IPS-18a (cell line): Measurements from ENCODE around the gene NAP1L4.
A peak's percentile ranks its signal among the peaks of the same experiment; 100 is the strongest.

Experiments
- H3K27ac ChIP-seq: one replicate; pipeline ENCODE4 v1.5.1; 2013; ENCODE audit warnings: low read length
- H3K27me3 ChIP-seq: one replicate; pipeline ENCODE4 v1.6.1; 2013; ENCODE audit warnings: mild to moderate bottlenecking, low read length; ENCODE audit not compliant: control insufficient read depth, insufficient read depth
- H3K36me3 ChIP-seq: one replicate; pipeline ENCODE4 v1.6.1; 2013; ENCODE audit warnings: low read depth, low read length; ENCODE audit not compliant: control insufficient read depth
- H3K4me1 ChIP-seq: one replicate; pipeline ENCODE4 v1.6.1; 2013; ENCODE audit warnings: low read depth, low read length; ENCODE audit not compliant: control insufficient read depth
- H3K4me3 ChIP-seq: one replicate; pipeline ENCODE4 v1.5.1; 2013; ENCODE audit warnings: low read length
- H3K9ac ChIP-seq: one replicate; pipeline ENCODE4 v1.6.1; 2013; ENCODE audit warnings: mild to moderate bottlenecking, low read length, moderate library complexity
- H3K9me3 ChIP-seq: one replicate; pipeline ENCODE4 v1.6.1; 2013; ENCODE audit warnings: low read depth, low read length; ENCODE audit not compliant: control insufficient read depth

The NAP1L4 gene

DNA sequence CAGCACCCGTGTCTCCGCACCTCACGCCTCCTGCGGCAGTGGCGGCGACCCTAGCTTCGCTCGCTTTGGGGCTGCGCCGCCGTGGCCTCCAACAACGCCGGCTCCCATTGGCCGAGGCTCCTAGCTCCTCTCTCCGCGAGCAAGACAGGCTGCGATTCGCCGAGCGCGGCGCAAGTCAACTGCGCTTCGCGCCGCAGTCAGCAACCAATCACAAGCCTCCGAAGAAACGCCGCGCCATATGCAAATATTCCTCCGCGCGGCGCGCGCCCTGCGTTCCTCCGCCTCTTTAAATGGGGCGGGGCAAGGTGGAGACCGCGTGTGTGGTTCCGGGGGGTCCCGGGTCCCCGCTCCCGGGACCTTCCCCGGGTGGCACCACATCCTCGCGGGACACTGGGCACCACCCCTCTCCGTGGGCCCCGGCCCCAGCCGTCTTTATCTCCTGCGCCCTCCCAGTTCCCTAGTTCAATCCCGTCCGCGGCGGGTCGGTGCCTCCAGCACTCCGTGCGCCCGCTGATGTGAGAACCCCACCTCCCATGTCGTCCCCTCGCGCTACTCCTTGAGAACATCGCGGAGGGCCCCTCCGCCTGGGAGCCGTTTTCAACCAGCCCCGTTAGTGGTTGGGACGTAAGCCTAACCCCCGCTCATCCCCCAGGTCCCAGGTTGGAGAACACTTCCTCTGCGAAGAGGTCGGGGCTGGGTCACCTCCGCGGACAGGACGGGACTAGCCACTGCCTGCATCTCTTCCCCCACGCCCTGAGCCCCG is at the start of gene NAP1L4:
Gene NAP1L4 (minus strand): TSS at position 96 of the 763 bp plus-strand sequence. CDS start 13,109 bp downstream, outside the sequence.
- Histone ChIP-seq H3K36me3 (no peaks in the 10 kb centered on the region), H3K9ac (peak within 1 kb of the TSS; percentile 92), H3K4me1 (peaks cover 29% of the 10 kb centered on the region), H3K4me3 (peak within 1 kb of the TSS; percentile 85), H3K27ac (peak within 1 kb of the TSS; percentile 91), H3K27me3 (no peaks in the 10 kb centered on the region), H3K9me3 (no peaks in the 10 kb centered on the region)

DNA sequence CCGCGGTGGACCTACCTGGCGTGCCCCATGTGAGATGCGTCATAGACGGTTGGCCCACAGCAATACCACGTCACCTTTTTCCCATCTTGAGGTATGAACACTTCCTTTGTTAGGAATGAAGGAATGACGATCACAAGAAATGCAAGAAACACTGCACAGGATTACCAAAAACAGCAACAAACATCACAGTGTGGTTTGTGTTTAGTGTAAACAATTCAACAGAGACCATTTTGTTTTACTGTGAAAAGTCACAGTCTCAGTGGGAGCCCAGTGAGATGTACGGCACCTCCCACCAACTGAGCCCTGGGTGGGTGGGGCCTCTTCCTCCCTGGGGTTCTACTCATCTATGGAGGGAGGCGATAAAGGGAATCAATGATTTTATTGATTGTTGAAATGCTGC is 48.8 kb upstream of the NAP1L4 start:
- peaks cover 64% of the 10 kb centered on the region for H3K36me3 ChIP-seq
- H3K4me3 ChIP-seq, result no peak overlapping the region

DNA sequence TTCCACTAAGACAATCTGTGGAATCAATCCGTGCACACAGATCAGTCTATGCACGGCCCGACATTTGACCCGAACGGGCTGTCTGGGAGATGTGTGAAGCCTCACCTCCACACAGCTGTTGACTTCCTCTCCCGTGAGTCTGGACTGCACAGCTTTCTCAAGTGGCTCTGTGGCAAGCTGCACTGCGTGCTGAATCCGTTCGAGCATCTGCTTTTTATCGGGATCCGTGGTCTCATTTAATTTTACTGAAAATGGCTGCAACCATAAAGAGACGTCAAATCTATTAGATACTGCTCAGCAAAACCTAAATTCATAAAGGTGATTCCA is 45.8 kb upstream of the NAP1L4 start:
- H3K9me3 ChIP-seq, result no peaks in the 10 kb centered on the region
- no peaks in the 10 kb centered on the region for H3K27me3 ChIP-seq
- no peaks in the 10 kb centered on the region for H3K4me1 ChIP-seq
- H3K9ac ChIP-seq, result no peak overlapping the region
- peaks cover 71% of the 10 kb centered on the region for H3K36me3 ChIP-seq
- H3K4me3 ChIP-seq, result no peak overlapping the region
- no peak overlapping the region for H3K27ac ChIP-seq

More for the DNA sequence above, 48.8 kb upstream of the NAP1L4 start:
- Histone ChIP-seq H3K27me3 (no peaks in the 10 kb centered on the region), H3K9me3 (no peaks in the 10 kb centered on the region), H3K9ac (no peak overlapping the region), H3K27ac (no peak overlapping the region), H3K4me1 (no peaks in the 10 kb centered on the region)

DNA sequence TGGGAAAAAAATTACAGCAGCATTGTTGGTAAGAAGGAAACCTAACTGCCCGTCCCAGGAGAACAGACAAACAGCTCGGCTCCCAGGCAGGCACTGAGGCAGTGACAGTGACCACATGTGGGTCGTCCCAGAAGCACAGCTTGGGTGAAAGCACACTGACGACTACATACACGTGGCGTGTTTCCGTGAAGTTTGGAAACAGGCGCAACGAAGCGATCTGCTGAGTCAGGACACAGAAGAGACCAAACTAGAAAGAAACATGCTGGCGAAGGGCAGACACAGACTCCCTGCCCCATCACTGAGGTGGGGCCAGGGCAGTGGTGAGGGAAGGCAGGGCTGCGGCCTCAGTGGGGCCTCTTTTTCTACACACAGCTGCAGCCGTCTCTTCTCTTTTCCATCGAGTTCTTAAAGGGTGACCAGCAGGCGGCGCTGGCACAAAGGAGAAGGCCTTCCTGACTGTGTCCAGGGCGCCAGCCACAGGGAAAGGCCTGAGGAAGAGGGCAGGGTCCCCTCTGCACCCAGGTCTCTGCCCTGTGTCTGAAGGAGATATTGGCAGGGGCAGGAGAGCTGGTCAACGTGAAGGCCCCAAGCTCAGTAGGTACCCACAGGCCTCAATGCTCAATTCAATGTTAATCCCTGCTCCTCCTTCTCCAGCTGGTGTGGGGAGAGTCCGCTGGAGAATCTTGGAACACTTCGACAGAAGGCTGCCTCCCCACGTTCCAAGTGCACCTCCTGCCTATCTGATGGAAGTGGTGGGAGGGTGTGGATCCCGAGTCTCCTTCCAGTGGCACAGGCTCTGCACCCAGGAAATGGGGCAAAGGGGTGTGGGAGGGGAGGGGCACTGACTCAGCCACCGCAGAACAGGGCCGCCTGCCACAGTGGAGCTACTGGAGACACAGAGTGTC is 45.2 kb upstream of the NAP1L4 start:
- Histone ChIP-seq H3K4me3 (no peak overlapping the region), H3K9ac (no peak overlapping the region), H3K27me3 (no peaks in the 10 kb centered on the region), H3K4me1 (no peaks in the 10 kb centered on the region), H3K36me3 (peaks cover 77% of the 10 kb centered on the region), H3K27ac (no peak overlapping the region), H3K9me3 (no peaks in the 10 kb centered on the region)

DNA sequence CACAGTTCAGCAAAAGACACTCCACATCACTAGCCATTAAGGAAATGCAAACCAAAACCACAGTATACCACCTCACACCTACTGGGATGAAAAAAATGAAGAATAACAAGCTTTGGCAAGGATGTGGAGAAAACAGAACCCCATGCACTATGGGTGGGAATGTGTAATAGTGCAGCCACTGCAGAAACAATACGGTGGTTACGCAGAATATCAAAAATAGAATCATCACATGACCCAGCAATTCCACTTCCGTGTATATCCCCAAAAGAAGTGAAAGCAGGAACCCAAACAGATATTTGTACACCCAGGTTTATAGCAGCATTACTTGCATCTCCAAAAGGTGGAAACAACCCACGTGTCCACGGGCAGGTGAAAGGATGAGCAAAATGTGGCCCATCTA is 44.3 kb upstream of the NAP1L4 start:
- H3K4me3 ChIP-seq, result no peak overlapping the region
- no peaks in the 10 kb centered on the region for H3K4me1 ChIP-seq
- no peak overlapping the region for H3K9ac ChIP-seq
- no peak overlapping the region for H3K27ac ChIP-seq
- no peaks in the 10 kb centered on the region for H3K27me3 ChIP-seq
- H3K9me3 ChIP-seq, result no peaks in the 10 kb centered on the region
- H3K36me3 ChIP-seq, result peaks cover 71% of the 10 kb centered on the region

DNA sequence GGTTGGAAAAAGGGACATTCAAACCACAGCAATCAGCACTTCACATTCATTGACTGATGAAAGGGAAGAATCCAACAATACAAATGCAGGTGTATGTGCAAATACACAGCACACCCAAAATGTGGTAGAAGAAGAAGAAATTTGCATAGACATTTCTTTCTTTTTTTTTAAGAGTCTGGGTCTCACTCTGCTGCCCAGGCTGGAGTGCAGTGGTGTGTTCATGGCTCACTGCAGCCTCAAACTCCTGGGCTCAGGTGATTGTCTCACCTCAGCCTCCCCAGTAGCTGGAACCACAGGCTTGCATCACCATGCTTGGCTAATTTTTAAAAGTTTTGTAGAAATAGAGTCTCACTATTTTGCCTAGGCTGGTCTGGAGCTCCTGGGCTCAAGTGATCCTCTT is 43.2 kb upstream of the NAP1L4 start:
- no peak overlapping the region for H3K27ac ChIP-seq

GRCh38 chr11:3030289-3031070 is 38.4 kb upstream of the NAP1L4 start:
- Histone ChIP-seq H3K4me1 (no peaks in the 10 kb centered on the region), H3K9me3 (no peaks in the 10 kb centered on the region), H3K27me3 (no peaks in the 10 kb centered on the region), H3K27ac (no peak overlapping the region), H3K9ac (no peak overlapping the region), H3K4me3 (no peak overlapping the region), H3K36me3 (peaks cover 60% of the 10 kb centered on the region)

More for the DNA sequence above, 43.2 kb upstream of the NAP1L4 start:
- H3K36me3 ChIP-seq, result peaks cover 66% of the 10 kb centered on the region
- H3K4me1 ChIP-seq, result no peaks in the 10 kb centered on the region
- H3K9me3 ChIP-seq, result no peaks in the 10 kb centered on the region
- H3K27me3 ChIP-seq, result no peaks in the 10 kb centered on the region
- no peak overlapping the region for H3K9ac ChIP-seq
- no peak overlapping the region for H3K4me3 ChIP-seq

- no peaks in the 10 kb centered on the region for H3K4me1 ChIP-seq
- H3K27ac ChIP-seq, result no peak overlapping the region
- no peaks in the 10 kb centered on the region for H3K9me3 ChIP-seq
- H3K36me3 ChIP-seq, result peaks cover 59% of the 10 kb centered on the region
- H3K4me3 ChIP-seq, result no peak overlapping the region
- H3K27me3 ChIP-seq, result no peaks in the 10 kb centered on the region
- H3K9ac ChIP-seq, result no peak overlapping the region
Measured at GRCh38 chr11:3028813-3029212, 36.7 kb upstream of the NAP1L4 start.

- Histone ChIP-seq H3K4me3 (no peak overlapping the region), H3K9me3 (no peaks in the 10 kb centered on the region), H3K27me3 (no peaks in the 10 kb centered on the region), H3K9ac (no peak overlapping the region), H3K27ac (no peak overlapping the region), H3K36me3 (peaks cover 52% of the 10 kb centered on the region), H3K4me1 (no peaks in the 10 kb centered on the region)
Measured at GRCh38 chr11:3026803-3027202, 34.7 kb upstream of the NAP1L4 start.

GRCh38 chr11:3022982-3023381 is 30.9 kb upstream of the NAP1L4 start:
- H3K36me3 ChIP-seq, result peaks cover 54% of the 10 kb centered on the region
- no peaks in the 10 kb centered on the region for H3K4me1 ChIP-seq
- H3K4me3 ChIP-seq, result no peak overlapping the region
- H3K27me3 ChIP-seq, result no peaks in the 10 kb centered on the region
- H3K9ac ChIP-seq, result no peak overlapping the region
- H3K9me3 ChIP-seq, result no peaks in the 10 kb centered on the region
- no peak overlapping the region for H3K27ac ChIP-seq

- no peak overlapping the region for H3K9ac ChIP-seq
- no peaks in the 10 kb centered on the region for H3K9me3 ChIP-seq
- peaks cover 59% of the 10 kb centered on the region for H3K36me3 ChIP-seq
- H3K4me1 ChIP-seq, result no peaks in the 10 kb centered on the region
- no peak overlapping the region for H3K4me3 ChIP-seq
- no peaks in the 10 kb centered on the region for H3K27me3 ChIP-seq
- no peak overlapping the region for H3K27ac ChIP-seq
Measured at GRCh38 chr11:3022300-3022967, 30.3 kb upstream of the NAP1L4 start.
